A549 (cell line): ENCODE data around the gene GFAP. TPM values are rescaled to one million over a fixed set of nuclear protein-coding genes. Genes with fewer than 3 reads are reported as not detected.

Source experiments
- ATAC-seq, 2 experiments: fragments of 200-7000 bp in 1 of 2; fragments of >200 bp in 1 of 2; cut with Nextera tagmentation in 1 of 2; cut with Tn5 transposase in 1 of 2; 3 replicates each; pipeline versions ENCODE4 v1.8.0 to v1.9.1; 2018 to 2020; ENCODE audit warnings: mild to moderate bottlenecking in 1 of 2, moderate library complexity in 1 of 2
- CTCF ChIA-PET: fragments of 300-600 bp; sonication (Branson Sonifier 250); formaldehyde crosslinking; extraction: SDS; loops from one replicate; lab custom pipeline; 2021; ENCODE audit warnings: antibody characterized with exemption, inconsistent platforms; lab: Yijun Ruan, JAX
- POLR2A ChIA-PET: fragments of 350-600 bp; formaldehyde crosslinking; extraction: SDS; loops from one replicate; lab custom pipeline; 2021; ENCODE audit warnings: antibody characterized with exemption, inconsistent platforms; lab: Yijun Ruan, JAX
- DNase-seq, 2 experiments: peaks; one replicate each; pipeline versions ENCODE4 v3.0.0 to v3.0.0-alpha.2; 2011 to 2016; ENCODE audit warnings: low read depth in 1 of 2, low spot score in 1 of 2
- FAIRE-seq: peaks from 2 replicates; lab custom pipeline; 2011; peaks lifted over from hg19 to GRCh38; lab: Jason Lieb, UNC
- H3K27ac ChIP-seq, 2 experiments: fragments of >200 bp; sonication (Bioruptor Twin); formaldehyde crosslinking; 3 replicates each; pipeline ENCODE4 v1.5.1; 2016 to 2017
- H3K4me1 ChIP-seq: fragments of >200 bp; sonication (Bioruptor Twin); formaldehyde crosslinking; 3 replicates; pipeline ENCODE4 v1.6.1; 2016
- H3K4me2 ChIP-seq: fragments of >200 bp; sonication (Bioruptor Twin); formaldehyde crosslinking; 3 replicates; pipeline ENCODE4 v1.6.1; 2016
- H3K4me3 ChIP-seq: fragments of >200 bp; sonication (Bioruptor Twin); formaldehyde crosslinking; 3 replicates; pipeline ENCODE4 v1.5.1; 2016
- H3K9me3 ChIP-seq: fragments of >200 bp; sonication (Bioruptor Twin); formaldehyde crosslinking; 3 replicates; pipeline ENCODE4 v1.6.1; 2016
- CBX2 ChIP-seq: fragments of 200-600 bp; sonication (generic); IDR thresholded peaks from 2 replicates; pipeline ENCODE4 v1.6.1; 2016; ENCODE audit warnings: low read depth, mild to moderate bottlenecking, borderline replicate concordance
- CEBPB ChIP-seq, 2 experiments: fragments of >200 bp in 1 of 2; sonication (Bioruptor Twin) in 1 of 2; formaldehyde crosslinking in 1 of 2; IDR thresholded peaks; 2 replicates each; pipeline ENCODE4 v1.6.1; 2012 to 2016
- CHD2 ChIP-seq: fragments of 150-350 bp; IDR thresholded peaks from 2 replicates; pipeline ENCODE4 v1.6.1; 2014; ENCODE audit warnings: low read length; ENCODE audit not compliant: partially characterized antibody
- CHD4 ChIP-seq: fragments of 200-600 bp; sonication (generic); IDR thresholded peaks from 2 replicates; pipeline ENCODE4 v1.6.1; 2016; ENCODE audit warnings: antibody characterized with exemption, mild to moderate bottlenecking, borderline replicate concordance
- EP300 ChIP-seq, 2 experiments: fragments of >200 bp; sonication (Bioruptor Twin); formaldehyde crosslinking; IDR thresholded peaks; 2 replicates in 1 of 2; 3 replicates in 1 of 2; pipeline ENCODE4 v1.6.1; 2016 to 2017
- ESRRA ChIP-seq: fragments of 150-350 bp; IDR thresholded peaks from 2 replicates; pipeline ENCODE4 v1.6.1; 2014; ENCODE audit warnings: mild to moderate bottlenecking, low read length, borderline replicate concordance
- FOSB ChIP-seq: fragments of 250-450 bp; sonication (Bioruptor Pico); IDR thresholded peaks from 2 replicates; pipeline ENCODE4 v1.5.0; 2020; ENCODE audit warnings: mild to moderate bottlenecking, moderate library complexity
- FOSL2 ChIP-seq, 2 experiments: fragments of 450-650 bp in 1 of 2; fragments of >200 bp in 1 of 2; sonication (Bioruptor Twin) in 1 of 2; formaldehyde crosslinking; IDR thresholded peaks; 2 replicates each; pipeline versions ENCODE4 v1.5.0 to v1.6.1; 2016 to 2020; ENCODE audit warnings: mild to moderate bottlenecking in 1 of 2, moderate library complexity in 1 of 2
- FOXS1 ChIP-seq: fragments of 250-450 bp; sonication (Bioruptor Pico); IDR thresholded peaks from 2 replicates; pipeline ENCODE4 v1.5.0; 2020; ENCODE audit warnings: mild to moderate bottlenecking, moderate library complexity
- HOXB5 ChIP-seq: fragments of 250-450 bp; sonication (Bioruptor Pico); IDR thresholded peaks from 2 replicates; pipeline ENCODE4 v1.5.0; 2020; ENCODE audit warnings: mild to moderate bottlenecking, moderate library complexity
- KDM5A ChIP-seq: fragments of 200-600 bp; sonication (generic); IDR thresholded peaks from 2 replicates; pipeline ENCODE4 v1.6.1; 2016; ENCODE audit warnings: antibody characterized with exemption, mild to moderate bottlenecking
- MAFK ChIP-seq: fragments of 450-650 bp; IDR thresholded peaks from 2 replicates; pipeline ENCODE4 v1.6.1; 2014; ENCODE audit not compliant: partially characterized antibody
- MAZ ChIP-seq: fragments of 150-350 bp; IDR thresholded peaks from 2 replicates; pipeline ENCODE4 v1.6.1; 2014; ENCODE audit warnings: antibody characterized with exemption, low read depth, low read length, borderline replicate concordance
- MYC ChIP-seq: IDR thresholded peaks from 2 replicates; pipeline ENCODE4 v1.6.1; 2012; ENCODE audit warnings: mild to moderate bottlenecking, inconsistent platforms, low read length, improper control_type of control experiment, borderline replicate concordance
- NR3C1 ChIP-seq: fragments of >200 bp; sonication (Bioruptor Twin); formaldehyde crosslinking; IDR thresholded peaks from 3 replicates; pipeline ENCODE4 v1.6.1; 2017
- POLR2A ChIP-seq: IDR thresholded peaks from 2 replicates; pipeline ENCODE4 v1.6.1; 2012; ENCODE audit warnings: mild to moderate bottlenecking, low read length
- RAD21 ChIP-seq, 2 experiments: fragments of >200 bp in 1 of 2; sonication (Bioruptor Twin) in 1 of 2; formaldehyde crosslinking in 1 of 2; IDR thresholded peaks in 1 of 2; conservative IDR thresholded peaks in 1 of 2; 2 replicates in 1 of 2; 3 replicates in 1 of 2; pipeline ENCODE4 v1.6.1; 2012 to 2018; ENCODE audit warnings: inconsistent platforms in 1 of 2
- RARB ChIP-seq: fragments of 250-450 bp; sonication (Bioruptor Pico); IDR thresholded peaks from 2 replicates; pipeline ENCODE4 v1.8.0; 2021; ENCODE audit warnings: mild to moderate bottlenecking, moderate library complexity
- RCOR1 ChIP-seq: fragments of 150-350 bp; IDR thresholded peaks from 2 replicates; pipeline ENCODE4 v1.6.1; 2014; ENCODE audit warnings: antibody characterized with exemption, low read length, low read depth
- RNF2 ChIP-seq: fragments of 200-600 bp; sonication (generic); IDR thresholded peaks from 2 replicates; pipeline ENCODE4 v1.6.1; 2016; ENCODE audit warnings: low read depth, mild to moderate bottlenecking, antibody characterized with exemption, moderate library complexity, borderline replicate concordance
- SREBF2 ChIP-seq: fragments of 450-650 bp; IDR thresholded peaks from 2 replicates; pipeline ENCODE4 v1.6.1; 2014; ENCODE audit warnings: mild to moderate bottlenecking, moderate library complexity
- ZC3H11A ChIP-seq: fragments of 450-650 bp; IDR thresholded peaks from 2 replicates; pipeline ENCODE4 v1.6.1; 2014; ENCODE audit warnings: antibody characterized with exemption, mild to moderate bottlenecking
- ZNF302 ChIP-seq: fragments of 250-450 bp; sonication (Bioruptor Pico); IDR thresholded peaks from 2 replicates; pipeline ENCODE4 v1.9.0; 2021; ENCODE audit warnings: inconsistent platforms, mild to moderate bottlenecking, moderate library complexity
- WGBS: methylation state at CpG from one replicate; pipeline ENCODE4 v1.1.6; 2017; ENCODE audit errors: missing lambda C conversion rate; 5-methylcytosine and 5-hydroxymethylcytosine counted together
- polyA plus RNA-seq, 4 experiments: library from polyadenylated mRNA; depleted of rRNA in 3 of 4; stranded (reverse); fragments of >200 nt; fragmentation: RNase III in 1 of 4; extraction: RNeasy Plus Mini Kit Qiagen cat#74134 plus additional on column Dnase treatment in 1 of 4; gene quantifications; 2 replicates in 3 of 4; 3 replicates in 1 of 4; pipeline ENCODE4 v1.2.3, GENCODE V29; 2011 to 2017
- TF ChIP-seq, protein P1 (sequence below): fragments of 450-650 bp; IDR thresholded peaks from 2 replicates; pipeline ENCODE4 v1.6.1; 2014; ENCODE audit warnings: antibody characterized with exemption
- TF ChIP-seq, protein P2 (sequence below): IDR thresholded peaks from 2 replicates; pipeline ENCODE4 v1.6.1; 2012
- TF ChIP-seq, protein P3 (sequence below): fragments of 250-450 bp; sonication (Bioruptor Pico); IDR thresholded peaks from 2 replicates; pipeline ENCODE4 v1.5.0; 2020; ENCODE audit warnings: low read depth, mild to moderate bottlenecking, moderate library complexity
- TF ChIP-seq, protein P4 (sequence below): fragments of >200 bp; sonication (Bioruptor Twin); formaldehyde crosslinking; IDR thresholded peaks from 3 replicates; pipeline ENCODE4 v1.6.1; 2016

The GFAP gene
- polyA plus RNA-seq, 2 of the 4 experiments (the other 2 are of a cell fraction): 1.5 to 1.8 TPM

DNA sequence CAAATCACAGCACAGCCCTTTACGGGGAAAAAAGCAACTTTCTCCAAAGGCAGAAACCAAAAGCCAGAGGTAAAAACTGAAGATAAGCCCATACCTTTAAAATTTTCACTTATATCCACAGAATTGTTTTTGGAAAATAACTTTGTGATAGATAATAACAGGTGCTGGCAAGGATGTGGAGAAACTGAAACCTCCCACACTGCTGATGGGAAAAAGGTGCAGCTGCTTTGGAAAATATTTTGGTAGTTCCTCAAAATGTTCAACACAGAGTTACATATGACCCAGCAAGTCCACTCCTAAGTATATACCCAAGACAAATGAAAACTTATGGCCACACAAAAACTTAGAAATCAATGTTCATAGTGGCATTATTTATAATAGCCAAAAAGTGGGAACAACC lies 28.3 kb downstream of the GFAP start:
- H3K9me3 ChIP-seq: no peaks in the 10 kb centered on the region
- no peak for ATAC-seq
- CTCF ChIA-PET: interaction anchor here (12.2 to 45.1 kb wide), 3 partner anchors 4 to 111 kb away, joined by 223 to 1787 read pairs (median 223); partner anchors contain the start of gene EFTUD2
- no peak for DNase-seq
- H3K4me3 ChIP-seq: no peak overlapping the region
- H3K4me2 ChIP-seq: no peak overlapping the region
- peaks cover 24% of the 10 kb centered on the region for H3K4me1 ChIP-seq
- H3K27ac ChIP-seq: no peak overlapping the region
- 93% methylated on average over 1 of the region's 1 CpG for WGBS
- FAIRE-seq: no peak
- TF ChIP-seq EP300 (IDR thresholded peaks at IDR 0.05) (no peak), NR3C1 (no peak), RAD21 (conservative IDR thresholded peaks at IDR 0.05 in 1 of 2, IDR thresholded peaks at IDR 0.05 in 1 of 2) (no peak), CHD4 (no peak)
- TF ChIP-seq, protein P1, sequence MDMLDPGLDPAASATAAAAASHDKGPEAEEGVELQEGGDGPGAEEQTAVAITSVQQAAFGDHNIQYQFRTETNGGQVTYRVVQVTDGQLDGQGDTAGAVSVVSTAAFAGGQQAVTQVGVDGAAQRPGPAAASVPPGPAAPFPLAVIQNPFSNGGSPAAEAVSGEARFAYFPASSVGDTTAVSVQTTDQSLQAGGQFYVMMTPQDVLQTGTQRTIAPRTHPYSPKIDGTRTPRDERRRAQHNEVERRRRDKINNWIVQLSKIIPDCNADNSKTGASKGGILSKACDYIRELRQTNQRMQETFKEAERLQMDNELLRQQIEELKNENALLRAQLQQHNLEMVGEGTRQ: no peak
- POLR2A ChIA-PET: no interaction called here

DNA sequence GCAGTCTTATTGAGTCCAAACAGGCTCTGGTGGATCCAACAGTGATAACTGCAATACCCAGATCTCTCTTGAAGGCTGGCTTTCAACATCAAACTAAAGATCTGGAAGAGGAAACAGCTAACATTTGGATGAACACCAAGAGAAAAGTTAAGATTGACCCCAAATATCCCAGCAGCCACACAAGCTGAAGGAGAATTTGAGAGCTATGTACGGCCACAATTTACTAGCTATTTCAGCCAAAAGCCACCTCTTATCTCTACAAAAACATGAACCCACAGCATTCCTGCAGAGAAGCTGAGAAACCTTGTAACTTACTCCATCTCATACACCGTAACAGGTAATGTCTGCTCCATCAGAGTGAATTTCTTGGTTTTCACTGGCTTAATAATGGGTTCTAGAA lies 30.4 kb downstream of the GFAP start:
- H3K4me1 ChIP-seq: peaks cover 15% of the 10 kb centered on the region
- TF ChIP-seq FOSB: no peak
- CTCF ChIA-PET: interaction anchor here (0.6 to 45.1 kb wide), 10 partner anchors 9 to 214 kb away, joined by 3 to 1787 read pairs (median 7); partner anchors contain the start of gene EFTUD2
- H3K9me3 ChIP-seq: no peaks in the 10 kb centered on the region
- no peak overlapping the region for H3K4me2 ChIP-seq
- DNase-seq (no peak), FAIRE-seq (no peak), ATAC-seq (no peak)
- POLR2A ChIA-PET: interaction anchor here (1.0 to 1.3 kb wide), 2 partner anchors 9 to 14 kb away, joined by 3 to 6 read pairs; partner anchors contain the start of gene EFTUD2
- H3K4me3 ChIP-seq: no peak overlapping the region
- no peak overlapping the region for H3K27ac ChIP-seq
- 96% methylated on average over 2 of the region's 2 CpGs for WGBS

DNA sequence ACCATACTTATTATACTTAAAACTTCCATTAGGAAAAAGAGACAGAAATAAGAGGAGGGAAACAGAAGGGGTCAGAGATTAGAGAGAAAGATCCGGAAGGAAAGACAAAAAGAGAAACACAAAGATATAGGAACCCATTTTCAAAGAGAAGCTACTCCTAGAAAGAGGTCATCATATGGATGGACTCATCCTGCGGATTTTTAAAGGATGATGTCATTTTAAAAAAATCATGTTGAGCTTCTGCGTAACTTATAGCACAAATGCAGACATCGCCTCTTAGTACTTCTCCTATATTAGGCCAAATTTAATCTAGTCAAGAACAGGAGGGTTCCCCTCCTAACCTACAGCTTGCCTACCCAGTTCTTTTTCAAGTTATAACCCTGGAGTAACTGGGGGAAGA lies 34.2 kb downstream of the GFAP start:
- FAIRE-seq: no peak

DNA sequence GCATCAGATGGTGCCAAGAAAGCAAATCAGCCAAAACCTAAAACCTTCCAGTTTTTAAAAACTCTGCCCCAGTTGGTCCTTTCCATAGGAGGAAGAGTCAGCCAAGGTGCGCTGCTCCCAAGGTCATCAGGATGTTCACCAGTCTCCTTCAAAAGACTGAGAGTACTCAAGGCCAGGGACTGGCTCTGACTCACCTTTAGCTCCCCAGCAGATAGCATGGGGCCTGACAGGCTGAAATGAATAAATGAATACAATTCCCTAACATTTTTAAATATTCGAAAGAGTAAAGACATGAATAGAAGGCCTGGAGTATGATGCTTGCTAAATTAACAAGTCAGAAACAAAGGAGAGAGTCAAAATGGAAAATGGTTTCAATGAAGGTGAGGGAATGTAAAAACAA lies 35.2 kb downstream of the GFAP start:
- ChIA-PET POLR2A (no interaction called here), CTCF (interaction anchor here (1.2 to 45.1 kb wide), 10 partner anchors 14 to 170 kb away, joined by 3 to 1787 read pairs (median 44); partner anchors contain the start of genes EFTUD2 and HIGD1B)
- Histone ChIP-seq H3K27ac (no peak overlapping the region), H3K4me1 (no peaks in the 10 kb centered on the region), H3K9me3 (no peaks in the 10 kb centered on the region)
- DNase-seq: no peak
- TF ChIP-seq RCOR1: no peak
- TF ChIP-seq CHD2: no peak
- TF ChIP-seq RARB (CRISPR knock-in tag): no peak
- no peak for TF ChIP-seq MAZ
- no peak for TF ChIP-seq MAFK
- no peak for TF ChIP-seq CBX2
- no peak for TF ChIP-seq CEBPB (IDR thresholded peaks at IDR 0.05)
- TF ChIP-seq, protein P2, sequence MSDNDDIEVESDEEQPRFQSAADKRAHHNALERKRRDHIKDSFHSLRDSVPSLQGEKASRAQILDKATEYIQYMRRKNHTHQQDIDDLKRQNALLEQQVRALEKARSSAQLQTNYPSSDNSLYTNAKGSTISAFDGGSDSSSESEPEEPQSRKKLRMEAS: no peak
- TF ChIP-seq FOSB: no peak
- TF ChIP-seq HOXB5: no peak
- no peak for TF ChIP-seq MYC
- no peak for TF ChIP-seq ZNF302
- TF ChIP-seq FOSL2 (IDR thresholded peaks at IDR 0.05): no peak
- no peak for TF ChIP-seq FOSL2 (CRISPR knock-in tag; IDR thresholded peaks at IDR 0.05)
- no peak for TF ChIP-seq EP300 (IDR thresholded peaks at IDR 0.05)
- TF ChIP-seq ZC3H11A: no peak
- no peak for TF ChIP-seq NR3C1
- TF ChIP-seq, all 56 proteins: peak for 0
- H3K4me3 ChIP-seq: no peak overlapping the region
- H3K4me2 ChIP-seq: no peak overlapping the region
- 92% methylated on average over 2 of the region's 2 CpGs for WGBS
- FAIRE-seq (no peak), ATAC-seq (peak in 1 of 2 experiments; percentile 36; a peak in 1 of 6 replicates)

More for the DNA sequence above, 34.2 kb downstream of the GFAP start:
- no peaks in the 10 kb centered on the region for H3K4me1 ChIP-seq
- TF ChIP-seq KDM5A (no peak), NR3C1 (no peak), HOXB5 (no peak), RNF2 (no peak), RCOR1 (no peak), POLR2A (no peak), FOXS1 (CRISPR knock-in tag) (no peak), MYC (no peak), MAFK (no peak), ESRRA (no peak), MAZ (no peak), RAD21 (conservative IDR thresholded peaks at IDR 0.05 in 1 of 2, IDR thresholded peaks at IDR 0.05 in 1 of 2) (no peak), SREBF2 (no peak)
- TF ChIP-seq, protein P3, sequence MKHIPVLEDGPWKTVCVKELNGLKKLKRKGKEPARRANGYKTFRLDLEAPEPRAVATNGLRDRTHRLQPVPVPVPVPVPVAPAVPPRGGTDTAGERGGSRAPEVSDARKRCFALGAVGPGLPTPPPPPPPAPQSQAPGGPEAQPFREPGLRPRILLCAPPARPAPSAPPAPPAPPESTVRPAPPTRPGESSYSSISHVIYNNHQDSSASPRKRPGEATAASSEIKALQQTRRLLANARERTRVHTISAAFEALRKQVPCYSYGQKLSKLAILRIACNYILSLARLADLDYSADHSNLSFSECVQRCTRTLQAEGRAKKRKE (CRISPR knock-in tag): no peak
- TF ChIP-seq, protein P4, sequence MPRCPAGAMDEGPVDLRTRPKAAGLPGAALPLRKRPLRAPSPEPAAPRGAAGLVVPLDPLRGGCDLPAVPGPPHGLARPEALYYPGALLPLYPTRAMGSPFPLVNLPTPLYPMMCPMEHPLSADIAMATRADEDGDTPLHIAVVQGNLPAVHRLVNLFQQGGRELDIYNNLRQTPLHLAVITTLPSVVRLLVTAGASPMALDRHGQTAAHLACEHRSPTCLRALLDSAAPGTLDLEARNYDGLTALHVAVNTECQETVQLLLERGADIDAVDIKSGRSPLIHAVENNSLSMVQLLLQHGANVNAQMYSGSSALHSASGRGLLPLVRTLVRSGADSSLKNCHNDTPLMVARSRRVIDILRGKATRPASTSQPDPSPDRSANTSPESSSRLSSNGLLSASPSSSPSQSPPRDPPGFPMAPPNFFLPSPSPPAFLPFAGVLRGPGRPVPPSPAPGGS: no peak
- TF ChIP-seq, all 56 proteins: peak for 0
- ChIA-PET CTCF (interaction anchor here (0.9 to 45.1 kb wide), 9 partner anchors 15 to 218 kb away, joined by 3 to 1787 read pairs (median 61); partner anchors contain the start of genes EFTUD2 and HIGD1B), POLR2A (interaction anchor here (0.7 kb wide), 1 partner anchor 18 kb away, joined by 3 read pairs; the partner anchor contains the start of gene EFTUD2)
- no peak overlapping the region for H3K4me3 ChIP-seq
- no peak for ATAC-seq
- H3K9me3 ChIP-seq: no peaks in the 10 kb centered on the region
- no peak overlapping the region for H3K4me2 ChIP-seq
- DNase-seq: no peak
- H3K27ac ChIP-seq: no peak overlapping the region
- WGBS: 91% methylated on average over 4 of the region's 4 CpGs
